Stimulated activated memory B cell treated with anti-CD40 and anti-IgM and Interleukin-4, amounts not matched to agents 10 μg/mL and 1 μg/mL and 100 μg/mL, for 72 hours (primary cell): ENCODE measurements around the gene ARRDC3.
A peak's percentile ranks its signal among the peaks of the same experiment; 100 is the strongest.

Source experiments
- ATAC-seq: fragments of 150-1000 bp; cut with Tn5 transposase; 2 replicates; pipeline ENCODE4 v1.10.0; 2021
- H3K27ac Mint-ChIP-seq: one replicate; pipeline ENCODE4 v1.8.0; 2022; ENCODE audit warnings: mild to moderate bottlenecking, mixed read lengths
- H3K27me3 Mint-ChIP-seq: one replicate; pipeline ENCODE4 v1.8.0; 2022; ENCODE audit warnings: mixed read lengths
- H3K36me3 Mint-ChIP-seq: one replicate; pipeline ENCODE4 v1.8.0; 2022; ENCODE audit warnings: mixed read lengths
- H3K4me1 Mint-ChIP-seq: one replicate; pipeline ENCODE4 v1.8.0; 2022; ENCODE audit warnings: mixed read lengths
- H3K4me3 Mint-ChIP-seq: one replicate; pipeline ENCODE4 v1.8.0; 2022; ENCODE audit warnings: mild to moderate bottlenecking, moderate library complexity, mixed read lengths
- H3K9me3 Mint-ChIP-seq: one replicate; pipeline ENCODE4 v1.8.0; 2022; ENCODE audit warnings: mixed read lengths

Gene ARRDC3, protein sequence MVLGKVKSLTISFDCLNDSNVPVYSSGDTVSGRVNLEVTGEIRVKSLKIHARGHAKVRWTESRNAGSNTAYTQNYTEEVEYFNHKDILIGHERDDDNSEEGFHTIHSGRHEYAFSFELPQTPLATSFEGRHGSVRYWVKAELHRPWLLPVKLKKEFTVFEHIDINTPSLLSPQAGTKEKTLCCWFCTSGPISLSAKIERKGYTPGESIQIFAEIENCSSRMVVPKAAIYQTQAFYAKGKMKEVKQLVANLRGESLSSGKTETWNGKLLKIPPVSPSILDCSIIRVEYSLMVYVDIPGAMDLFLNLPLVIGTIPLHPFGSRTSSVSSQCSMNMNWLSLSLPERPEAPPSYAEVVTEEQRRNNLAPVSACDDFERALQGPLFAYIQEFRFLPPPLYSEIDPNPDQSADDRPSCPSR

DNA sequence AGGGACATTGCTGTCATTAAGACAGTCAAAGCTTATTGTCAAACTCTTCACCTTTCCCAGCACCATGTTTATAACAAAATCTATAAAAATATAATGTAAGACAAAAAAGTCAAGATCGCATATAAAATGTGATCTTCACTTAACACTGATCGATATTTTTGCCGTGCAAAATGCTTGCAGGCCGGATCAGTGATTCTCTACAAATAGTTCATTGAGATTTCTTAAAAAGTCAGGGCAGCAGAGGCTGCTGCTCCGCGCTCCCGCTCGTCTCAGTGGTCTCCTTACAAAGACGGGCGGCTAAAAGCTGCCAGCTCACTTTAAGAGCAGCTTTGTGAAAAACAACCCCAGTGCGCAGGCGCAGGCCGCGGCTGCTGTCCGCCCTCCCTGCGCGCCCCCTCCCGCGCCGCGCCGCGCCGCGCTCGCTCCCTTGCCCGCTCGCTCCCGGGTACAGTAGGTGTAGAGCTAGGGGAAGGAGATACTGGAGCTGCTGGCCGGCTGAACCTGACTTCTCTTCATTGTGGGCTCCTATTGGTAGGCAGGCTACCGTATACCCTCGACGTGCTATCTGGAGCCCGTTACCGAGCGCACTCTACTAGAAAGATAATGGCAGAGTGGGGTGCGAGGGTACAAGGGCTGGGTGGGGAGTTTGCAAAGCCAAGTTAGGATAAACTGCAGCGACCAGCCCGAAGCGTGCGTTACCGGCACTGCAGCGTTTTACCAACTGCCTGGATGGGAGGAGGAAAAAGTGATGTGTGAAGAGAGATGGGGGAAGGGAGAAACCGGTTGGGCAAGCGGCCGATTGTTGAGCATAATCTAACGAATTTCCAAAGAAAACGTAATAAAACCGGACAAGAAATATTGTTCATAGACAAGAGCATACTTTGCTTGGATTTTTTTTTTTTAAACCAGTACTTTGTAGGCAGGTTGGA, at the start of gene ARRDC3:
Gene ARRDC3, minus strand, starts transcription at position 291 of the 929 bp plus-strand sequence. Its CDS starts 225 bp downstream, at position 66.
- Mint-ChIP-seq H3K4me1 (peaks cover 17% of the 10 kb centered on the region), H3K36me3 (no peaks in the 10 kb centered on the region), H3K4me3 (peak within 1 kb of the TSS; percentile 96), H3K9me3 (no peaks in the 10 kb centered on the region), H3K27ac (peak within 1 kb of the TSS; percentile 97), H3K27me3 (no peaks in the 10 kb centered on the region)
- peak; percentile 80 for ATAC-seq

DNA sequence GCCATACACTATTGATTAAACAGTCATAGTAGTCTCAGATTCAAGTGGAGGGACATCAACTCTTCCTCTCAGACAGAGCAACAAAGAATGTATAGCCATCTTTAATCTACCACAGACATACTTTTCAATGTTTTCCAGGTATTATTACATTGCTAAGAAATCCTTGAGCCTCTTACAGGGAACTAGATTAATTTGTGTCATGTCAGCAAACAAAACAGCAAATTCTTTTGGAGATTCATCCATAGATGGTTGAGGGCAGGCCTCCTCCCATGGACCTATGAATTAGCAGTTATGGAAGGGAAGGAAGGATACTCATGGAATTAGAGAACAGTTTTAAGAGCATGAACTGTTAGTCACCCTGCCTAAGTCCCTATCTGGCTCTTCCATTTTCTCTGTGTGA, 47.8 kb upstream of the ARRDC3 start:
- no peak overlapping the region for H3K27ac Mint-ChIP-seq
- no peak overlapping the region for H3K4me3 Mint-ChIP-seq
- no peaks in the 10 kb centered on the region for H3K9me3 Mint-ChIP-seq
- peaks cover 11% of the 10 kb centered on the region for H3K36me3 Mint-ChIP-seq
- no peak for ATAC-seq
- no peaks in the 10 kb centered on the region for H3K27me3 Mint-ChIP-seq
- H3K4me1 Mint-ChIP-seq: no peaks in the 10 kb centered on the region

DNA sequence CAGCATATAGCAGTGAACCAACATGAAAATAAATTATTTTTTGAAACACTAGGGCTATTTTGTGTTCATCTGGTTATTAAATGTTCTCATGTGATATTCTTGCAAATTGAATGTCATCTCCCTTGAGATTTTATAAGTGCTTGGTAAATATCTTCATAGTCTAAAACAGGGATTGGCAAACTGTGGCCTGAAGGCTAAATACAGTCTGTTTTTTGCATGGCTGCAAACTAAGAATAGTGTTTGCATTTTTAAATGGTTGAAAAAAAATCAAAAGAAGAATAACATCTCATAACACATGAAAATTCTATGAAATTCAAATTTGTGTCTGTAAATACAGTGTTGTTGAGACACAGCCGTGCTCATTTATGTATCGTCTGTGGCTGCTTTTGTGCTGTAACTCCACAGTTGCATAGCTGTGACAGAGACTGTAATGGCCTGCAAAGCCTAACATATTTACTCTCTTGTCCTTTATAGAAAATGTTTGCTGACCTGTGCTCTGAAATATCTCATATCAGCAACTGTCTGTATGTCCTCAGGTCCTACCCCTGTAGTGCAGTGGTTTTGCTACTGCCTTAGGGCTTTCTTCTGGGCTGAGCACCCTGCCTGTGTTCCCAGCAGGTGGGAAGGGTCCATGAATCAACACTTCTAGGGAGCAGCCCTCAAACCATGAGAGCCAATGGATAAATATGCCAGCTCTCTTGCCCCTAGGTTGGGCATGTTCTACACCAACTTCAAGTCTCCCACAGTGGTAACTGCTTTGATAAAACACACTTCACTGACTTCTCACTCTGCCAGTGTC, 41.7 kb upstream of the ARRDC3 start:
- H3K9me3 Mint-ChIP-seq: no peaks in the 10 kb centered on the region
- no peak for ATAC-seq
- H3K36me3 Mint-ChIP-seq: peaks cover 11% of the 10 kb centered on the region
- no peaks in the 10 kb centered on the region for H3K4me1 Mint-ChIP-seq
- no peak overlapping the region for H3K27ac Mint-ChIP-seq
- no peaks in the 10 kb centered on the region for H3K27me3 Mint-ChIP-seq
- H3K4me3 Mint-ChIP-seq: no peak overlapping the region

DNA sequence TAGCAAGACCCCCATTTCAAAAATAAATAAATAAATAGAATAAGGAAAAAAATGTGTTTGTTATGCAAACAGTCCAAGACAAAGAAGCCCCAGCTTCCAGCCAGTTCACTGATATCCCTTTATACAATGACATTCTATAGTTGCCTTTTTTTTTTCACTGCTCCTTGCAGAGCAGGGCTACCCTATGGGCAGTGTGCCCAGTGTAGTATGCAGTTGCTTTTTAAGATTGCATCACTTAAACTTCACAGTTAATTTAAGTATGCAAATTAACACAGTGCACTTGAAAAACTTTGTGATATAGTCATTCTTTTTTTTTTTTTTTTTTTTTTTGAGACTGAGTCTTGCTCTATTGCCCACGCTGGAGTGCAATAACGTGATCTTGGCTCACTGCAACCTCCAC, 40.8 kb upstream of the ARRDC3 start:
- H3K9me3 Mint-ChIP-seq: no peaks in the 10 kb centered on the region
- H3K27ac Mint-ChIP-seq: no peak overlapping the region
- no peak overlapping the region for H3K4me3 Mint-ChIP-seq
- no peak for ATAC-seq
- peaks cover 6% of the 10 kb centered on the region for H3K36me3 Mint-ChIP-seq
- H3K27me3 Mint-ChIP-seq: no peaks in the 10 kb centered on the region
- no peaks in the 10 kb centered on the region for H3K4me1 Mint-ChIP-seq

DNA sequence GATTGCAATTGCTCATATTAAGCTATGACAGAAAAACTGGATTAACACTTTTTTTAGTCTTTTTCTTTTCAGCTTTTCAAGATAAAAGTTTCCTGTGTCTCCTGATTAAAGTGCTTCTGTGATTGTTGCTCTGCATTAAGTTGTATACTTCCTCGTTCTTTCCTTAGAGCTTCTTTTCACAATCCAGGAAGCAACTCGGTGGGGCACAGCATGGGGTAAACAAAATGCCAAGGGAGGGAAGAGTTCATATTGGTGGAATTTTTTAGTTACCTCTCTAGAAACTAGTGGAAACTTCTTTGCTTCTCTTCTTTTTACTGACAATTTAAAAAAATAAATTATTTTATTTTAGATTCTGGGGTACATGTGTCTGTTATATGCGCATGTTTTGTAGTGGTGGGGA, 37.8 kb upstream of the ARRDC3 start:
- Mint-ChIP-seq H3K27ac (no peak overlapping the region), H3K27me3 (no peaks in the 10 kb centered on the region), H3K4me3 (no peak overlapping the region), H3K4me1 (no peaks in the 10 kb centered on the region), H3K9me3 (no peaks in the 10 kb centered on the region), H3K36me3 (no peaks in the 10 kb centered on the region)
- no peak for ATAC-seq

DNA sequence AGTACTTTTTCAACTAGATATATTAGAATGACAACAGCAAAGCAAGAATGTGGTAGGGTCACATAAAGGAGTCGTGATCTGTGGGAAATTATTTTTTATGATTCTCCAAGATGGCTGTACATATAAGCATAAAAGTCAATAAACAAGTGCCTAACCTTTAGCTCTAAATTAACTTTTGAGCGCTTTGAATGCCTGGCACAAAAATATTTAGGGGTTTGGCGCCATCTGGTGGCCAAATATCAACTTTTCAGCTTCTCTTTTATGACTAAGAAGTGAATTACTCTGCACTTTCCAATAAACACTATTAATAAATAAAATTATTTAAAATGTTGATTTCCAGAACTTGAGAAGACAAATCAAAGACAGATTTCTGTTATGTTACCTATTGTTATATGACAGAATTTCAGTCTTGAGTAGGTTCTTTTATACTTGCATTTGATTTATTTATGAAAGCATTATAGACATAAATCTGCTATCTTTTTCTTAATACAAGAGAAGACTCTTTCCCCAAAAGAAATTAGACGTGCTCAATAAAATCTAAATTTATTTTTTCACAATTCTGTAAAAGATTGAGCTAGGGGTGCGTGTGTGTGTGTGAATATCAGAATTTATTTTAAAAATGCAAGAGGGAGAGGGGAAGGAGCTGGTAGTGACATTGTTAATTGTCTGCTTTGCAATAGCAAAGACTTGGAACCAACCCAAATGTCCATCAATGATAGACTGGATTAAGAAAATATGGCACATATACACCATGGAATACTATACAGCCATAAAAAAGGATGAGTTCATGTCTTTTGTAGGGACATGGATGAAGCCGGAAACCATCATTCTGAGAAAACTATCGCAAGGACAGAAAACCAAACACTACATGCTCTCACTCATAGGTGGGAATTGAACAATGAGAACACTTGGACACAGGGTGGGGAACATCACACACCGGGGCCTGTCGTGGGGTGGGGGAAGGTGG, 36.7 kb upstream of the ARRDC3 start:
- Mint-ChIP-seq H3K36me3 (no peaks in the 10 kb centered on the region), H3K27ac (no peak overlapping the region), H3K4me1 (no peaks in the 10 kb centered on the region), H3K27me3 (no peaks in the 10 kb centered on the region), H3K9me3 (no peaks in the 10 kb centered on the region), H3K4me3 (no peak overlapping the region)
- ATAC-seq: no peak

DNA sequence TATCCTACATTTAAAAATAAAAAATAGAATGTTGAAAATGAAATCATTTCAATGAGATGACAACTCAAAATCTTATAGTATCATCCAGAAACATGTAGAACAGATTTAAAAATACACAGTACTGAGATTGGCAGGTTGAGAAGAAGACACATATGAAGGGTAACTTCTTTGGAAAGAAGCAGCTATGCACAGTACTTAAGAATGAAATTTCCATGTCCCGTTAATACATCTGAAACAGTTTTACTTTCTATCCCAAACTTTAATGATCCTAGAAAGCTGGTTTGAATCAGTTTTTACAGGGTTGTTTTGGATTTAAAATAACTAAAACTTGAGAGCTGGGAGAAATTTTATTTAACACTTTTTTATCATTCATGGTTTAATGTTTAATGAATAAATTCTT, 36.0 kb upstream of the ARRDC3 start:
- Mint-ChIP-seq H3K27ac (no peak overlapping the region), H3K4me1 (no peaks in the 10 kb centered on the region), H3K27me3 (no peaks in the 10 kb centered on the region), H3K9me3 (no peaks in the 10 kb centered on the region), H3K36me3 (no peaks in the 10 kb centered on the region), H3K4me3 (no peak overlapping the region)
- ATAC-seq: no peak

DNA sequence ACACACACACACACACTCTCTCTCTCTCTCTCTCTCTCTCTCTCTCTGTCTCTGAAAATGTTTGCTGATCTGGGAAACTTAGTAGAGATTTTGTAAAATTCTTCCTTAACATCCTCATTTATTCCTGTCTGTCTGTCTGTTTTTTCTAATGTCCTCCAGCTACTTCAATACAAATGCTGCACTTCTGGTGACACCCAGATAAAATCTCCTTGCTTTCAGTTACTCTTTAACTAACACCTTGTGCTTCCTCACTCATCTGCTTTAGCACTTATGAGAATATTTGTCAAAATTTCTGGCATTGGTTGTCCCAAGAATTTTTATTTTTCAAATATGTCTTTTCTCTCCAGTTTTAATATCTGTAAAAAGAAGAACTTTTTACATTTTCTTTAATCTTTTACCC, 35.0 kb upstream of the ARRDC3 start:
- H3K27me3 Mint-ChIP-seq: no peaks in the 10 kb centered on the region
- no peaks in the 10 kb centered on the region for H3K36me3 Mint-ChIP-seq
- H3K4me3 Mint-ChIP-seq: no peak overlapping the region
- H3K27ac Mint-ChIP-seq: no peak overlapping the region
- no peak for ATAC-seq
- no peaks in the 10 kb centered on the region for H3K9me3 Mint-ChIP-seq
- H3K4me1 Mint-ChIP-seq: no peaks in the 10 kb centered on the region

DNA sequence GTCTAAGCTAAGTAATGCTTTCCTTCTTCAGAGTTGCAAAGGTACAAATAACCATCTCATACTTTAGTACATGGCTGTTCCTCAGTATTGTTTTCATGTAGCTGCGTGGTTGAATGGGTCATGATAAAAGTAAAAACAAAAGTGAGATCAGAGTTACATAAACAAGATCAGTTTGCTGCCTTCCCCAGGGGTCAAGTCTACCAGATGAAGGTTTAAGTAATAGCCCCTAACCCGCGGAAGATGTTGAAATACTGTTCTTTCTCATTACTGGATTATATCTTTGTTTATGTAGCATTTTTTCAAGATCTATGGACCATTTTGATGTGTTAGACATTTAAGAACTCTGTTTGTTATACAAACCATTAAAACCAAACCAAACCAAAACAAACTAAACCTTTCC, 34.1 kb upstream of the ARRDC3 start:
- no peaks in the 10 kb centered on the region for H3K4me1 Mint-ChIP-seq
- no peak overlapping the region for H3K27ac Mint-ChIP-seq
- H3K27me3 Mint-ChIP-seq: no peaks in the 10 kb centered on the region
- no peak for ATAC-seq
- no peaks in the 10 kb centered on the region for H3K9me3 Mint-ChIP-seq
- H3K36me3 Mint-ChIP-seq: no peaks in the 10 kb centered on the region
- H3K4me3 Mint-ChIP-seq: no peak overlapping the region

DNA sequence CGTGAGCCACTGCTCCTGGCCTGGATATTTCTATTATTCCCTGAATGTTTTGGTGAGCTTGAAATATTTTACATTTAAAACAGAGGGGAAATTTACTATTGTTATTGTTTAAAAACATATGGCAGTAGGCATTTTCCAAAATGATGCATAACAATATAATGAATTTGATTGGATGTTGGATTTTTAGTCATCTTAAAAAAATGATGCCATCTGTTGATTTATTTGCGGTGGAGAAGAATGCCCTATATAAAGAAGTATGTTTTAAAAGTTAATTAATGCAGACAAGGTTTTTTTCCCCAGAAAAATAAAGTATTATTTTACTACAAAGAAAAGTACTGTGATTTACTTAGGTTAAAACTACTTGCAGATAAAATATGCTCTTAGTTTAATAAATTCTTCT, 33.4 kb upstream of the ARRDC3 start:
- H3K4me1 Mint-ChIP-seq: no peaks in the 10 kb centered on the region
- no peaks in the 10 kb centered on the region for H3K9me3 Mint-ChIP-seq
- H3K36me3 Mint-ChIP-seq: no peaks in the 10 kb centered on the region
- ATAC-seq: no peak
- H3K4me3 Mint-ChIP-seq: no peak overlapping the region
- no peak overlapping the region for H3K27ac Mint-ChIP-seq
- no peaks in the 10 kb centered on the region for H3K27me3 Mint-ChIP-seq

DNA sequence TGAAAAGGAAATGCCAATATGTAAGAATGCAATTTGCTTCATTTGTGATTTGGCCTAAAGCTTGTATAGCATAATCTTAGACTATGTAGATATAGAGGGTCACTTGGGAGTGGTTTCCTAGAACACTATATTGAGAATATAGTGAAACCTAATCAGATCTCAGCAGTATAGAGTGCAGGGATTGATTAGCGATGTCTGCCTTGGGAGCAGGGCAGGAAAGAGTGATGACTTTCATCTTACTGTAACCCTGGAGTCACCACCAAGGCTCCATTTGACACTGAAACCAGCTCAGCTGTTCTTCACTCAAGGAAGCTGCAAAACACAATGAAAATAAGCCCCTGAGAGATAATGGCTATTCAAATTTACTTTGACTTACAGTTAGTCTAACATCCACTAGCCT, 26.2 kb upstream of the ARRDC3 start:
- no peak overlapping the region for H3K4me3 Mint-ChIP-seq

DNA sequence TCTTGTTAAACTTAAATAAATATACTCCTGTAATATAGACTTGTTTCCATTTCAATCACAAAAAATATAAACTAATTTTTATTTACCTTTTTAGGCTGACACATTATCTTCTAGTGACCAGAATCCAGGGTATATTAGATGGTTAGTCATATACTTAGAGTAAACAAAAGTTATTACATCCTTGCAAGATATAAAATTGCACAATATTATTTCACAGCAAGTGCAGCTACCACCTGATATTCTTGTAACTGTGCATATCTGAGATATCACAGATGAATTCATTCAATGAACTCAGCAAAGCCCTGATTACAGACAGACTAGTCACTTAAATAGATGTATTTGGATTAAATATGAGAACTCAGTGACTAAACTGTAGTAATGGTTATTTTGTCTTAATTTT, 25.6 kb upstream of the ARRDC3 start:
- H3K27ac Mint-ChIP-seq: no peak overlapping the region
- no peak for ATAC-seq
- H3K4me3 Mint-ChIP-seq: no peak overlapping the region
- H3K36me3 Mint-ChIP-seq: no peaks in the 10 kb centered on the region
- no peaks in the 10 kb centered on the region for H3K4me1 Mint-ChIP-seq
- no peaks in the 10 kb centered on the region for H3K9me3 Mint-ChIP-seq
- no peaks in the 10 kb centered on the region for H3K27me3 Mint-ChIP-seq

More for the DNA sequence above, 26.2 kb upstream of the ARRDC3 start:
- ATAC-seq: no peak
- no peaks in the 10 kb centered on the region for H3K36me3 Mint-ChIP-seq
- H3K27ac Mint-ChIP-seq: no peak overlapping the region
- no peaks in the 10 kb centered on the region for H3K27me3 Mint-ChIP-seq
- H3K9me3 Mint-ChIP-seq: no peaks in the 10 kb centered on the region
- no peaks in the 10 kb centered on the region for H3K4me1 Mint-ChIP-seq

DNA sequence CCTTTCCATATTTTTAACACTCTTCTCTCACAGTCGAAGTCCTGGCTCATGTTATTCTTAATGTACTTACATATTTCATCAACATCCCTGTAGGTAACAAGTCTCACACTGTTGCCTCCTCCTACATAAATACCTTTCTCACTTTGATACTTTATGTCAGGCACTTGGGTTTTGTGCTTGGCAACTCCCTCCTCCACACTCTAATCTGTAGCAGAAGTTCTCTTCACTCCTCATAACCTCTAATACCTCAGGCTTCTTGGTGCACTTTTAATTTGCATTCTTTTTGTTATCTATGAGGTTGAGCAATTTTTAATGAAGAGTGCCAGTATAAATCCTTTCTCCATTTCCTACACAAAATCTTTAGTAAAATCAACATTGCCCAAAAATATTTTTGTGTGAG, 24.1 kb upstream of the ARRDC3 start:
- no peaks in the 10 kb centered on the region for H3K27me3 Mint-ChIP-seq
- ATAC-seq: no peak
- no peak overlapping the region for H3K4me3 Mint-ChIP-seq
- no peak overlapping the region for H3K27ac Mint-ChIP-seq
- no peaks in the 10 kb centered on the region for H3K36me3 Mint-ChIP-seq
- H3K9me3 Mint-ChIP-seq: no peaks in the 10 kb centered on the region
- H3K4me1 Mint-ChIP-seq: no peaks in the 10 kb centered on the region

DNA sequence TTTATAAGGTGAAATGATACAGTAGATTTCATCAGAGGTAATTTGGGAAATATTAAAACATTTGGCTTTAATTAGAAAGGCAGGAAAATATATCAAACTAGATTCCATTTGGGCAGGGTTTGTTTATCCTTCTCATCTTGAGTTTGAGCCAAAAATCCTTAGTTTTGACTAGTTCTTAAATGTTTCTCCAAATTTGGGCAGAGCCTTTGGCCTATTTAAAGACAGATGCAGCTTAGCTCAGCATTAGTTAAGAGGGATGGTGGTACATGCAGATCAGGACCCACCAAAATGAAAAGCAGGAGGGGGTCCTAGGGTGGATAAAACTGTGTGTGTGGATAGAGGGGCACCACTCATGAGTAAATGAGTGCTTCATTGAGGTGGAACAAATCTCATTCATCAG, 20.3 kb upstream of the ARRDC3 start:
- no peak for ATAC-seq
- no peaks in the 10 kb centered on the region for H3K4me1 Mint-ChIP-seq
- H3K27ac Mint-ChIP-seq: no peak overlapping the region
- no peaks in the 10 kb centered on the region for H3K27me3 Mint-ChIP-seq
- H3K36me3 Mint-ChIP-seq: no peaks in the 10 kb centered on the region
- no peaks in the 10 kb centered on the region for H3K9me3 Mint-ChIP-seq
- no peak overlapping the region for H3K4me3 Mint-ChIP-seq
